WTC11 (cell line): ENCODE measurements around the gene SLC25A38.

Experiments
- AFF4 ChIP-seq: sonication (generic); formaldehyde crosslinking; IDR thresholded peaks from 2 replicates; pipeline ENCODE4 v1.8.1; 2023; ENCODE audit warnings: mild to moderate bottlenecking, missing genetic modification reagents, borderline replicate concordance
- CTCF ChIP-seq: fragments of 200-600 bp; IDR thresholded peaks from 2 replicates; pipeline ENCODE4 v1.8.0; 2022; ENCODE audit warnings: antibody characterized with exemption
- ELF4 ChIP-seq: sonication (generic); formaldehyde crosslinking; IDR thresholded peaks from 2 replicates; pipeline ENCODE4 v1.8.1; 2022; ENCODE audit warnings: low read depth, mild to moderate bottlenecking, moderate library complexity, missing genetic modification reagents
- ETV6 ChIP-seq: sonication (generic); formaldehyde crosslinking; IDR thresholded peaks from 2 replicates; pipeline ENCODE4 v1.8.1; 2022; ENCODE audit warnings: mild to moderate bottlenecking, missing genetic modification reagents
- NR3C1 ChIP-seq: sonication (generic); formaldehyde crosslinking; conservative IDR thresholded peaks from 2 replicates; pipeline ENCODE4 v1.8.1; 2023; ENCODE audit warnings: low read depth, mild to moderate bottlenecking, missing genetic modification reagents
- ZMAT4 ChIP-seq: fragments of 250-450 bp; sonication (Bioruptor Pico); IDR thresholded peaks from 2 replicates; pipeline ENCODE4 v1.9.0; 2021; ENCODE audit warnings: mild to moderate bottlenecking
- ZNF512 ChIP-seq: sonication (generic); formaldehyde crosslinking; IDR thresholded peaks from 2 replicates; pipeline ENCODE4 v1.8.1; 2022; ENCODE audit warnings: missing genetic modification reagents, borderline replicate concordance
- TF ChIP-seq, protein P1 (sequence below): sonication (generic); formaldehyde crosslinking; IDR thresholded peaks from 2 replicates; pipeline ENCODE4 v1.8.0; 2022; ENCODE audit warnings: mild to moderate bottlenecking, missing genetic modification reagents
- TF ChIP-seq, protein P2 (sequence below): sonication (generic); formaldehyde crosslinking; IDR thresholded peaks from 2 replicates; pipeline ENCODE4 v1.8.0; 2022; ENCODE audit warnings: mild to moderate bottlenecking, missing genetic modification reagents

DNA sequence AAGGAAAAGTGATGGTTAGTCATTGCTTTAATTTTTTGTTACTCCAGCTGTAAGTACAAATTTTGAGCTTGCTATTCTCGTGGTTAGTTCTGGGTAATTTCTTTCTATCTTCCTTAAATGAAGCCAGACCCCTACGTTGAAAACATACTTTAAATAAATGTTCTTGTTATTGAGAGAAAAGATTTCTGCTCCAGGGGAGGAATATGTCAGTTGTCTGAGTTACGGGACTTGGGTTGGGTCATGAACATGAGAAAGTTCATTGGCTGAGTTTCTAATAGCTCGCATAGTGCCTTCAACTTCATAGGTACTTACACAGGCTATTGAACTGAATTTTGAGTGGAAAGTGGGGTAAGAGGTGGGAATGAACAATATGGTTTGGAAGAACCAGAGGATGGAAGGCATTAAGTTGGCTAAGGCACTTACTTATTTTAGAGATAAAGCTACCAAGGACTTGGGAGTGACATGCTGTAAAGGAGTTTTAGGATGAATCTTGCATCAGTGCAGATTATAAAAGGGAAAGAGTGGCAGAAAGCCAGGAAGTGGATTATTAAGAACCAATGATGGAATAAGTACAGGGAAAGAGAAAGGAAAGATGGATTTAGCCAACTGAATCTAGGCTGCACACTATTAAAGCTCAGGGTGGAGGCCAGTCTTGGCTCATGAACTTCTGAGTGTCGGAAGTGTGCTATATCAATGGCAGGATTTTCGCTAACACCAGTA, 24.8 kb downstream of the SLC25A38 start:
- TF ChIP-seq ELF4 (CRISPR knock-in tag) (no peak), ETV6 (CRISPR knock-in tag) (no peak), ZMAT4 (CRISPR knock-in tag) (no peak), NR3C1 (CRISPR knock-in tag) (no peak), AFF4 (CRISPR knock-in tag) (no peak), CTCF (no peak), ZNF512 (CRISPR knock-in tag) (no peak)
- TF ChIP-seq, protein P1, sequence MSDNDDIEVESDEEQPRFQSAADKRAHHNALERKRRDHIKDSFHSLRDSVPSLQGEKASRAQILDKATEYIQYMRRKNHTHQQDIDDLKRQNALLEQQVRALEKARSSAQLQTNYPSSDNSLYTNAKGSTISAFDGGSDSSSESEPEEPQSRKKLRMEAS (CRISPR knock-in tag): no peak
- TF ChIP-seq, protein P2, sequence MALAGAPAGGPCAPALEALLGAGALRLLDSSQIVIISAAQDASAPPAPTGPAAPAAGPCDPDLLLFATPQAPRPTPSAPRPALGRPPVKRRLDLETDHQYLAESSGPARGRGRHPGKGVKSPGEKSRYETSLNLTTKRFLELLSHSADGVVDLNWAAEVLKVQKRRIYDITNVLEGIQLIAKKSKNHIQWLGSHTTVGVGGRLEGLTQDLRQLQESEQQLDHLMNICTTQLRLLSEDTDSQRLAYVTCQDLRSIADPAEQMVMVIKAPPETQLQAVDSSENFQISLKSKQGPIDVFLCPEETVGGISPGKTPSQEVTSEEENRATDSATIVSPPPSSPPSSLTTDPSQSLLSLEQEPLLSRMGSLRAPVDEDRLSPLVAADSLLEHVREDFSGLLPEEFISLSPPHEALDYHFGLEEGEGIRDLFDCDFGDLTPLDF (CRISPR knock-in tag): no peak
